MM.1S (cell line): ENCODE measurements around the gene CPA1.

Source experiments
- DNase-seq: peaks from one replicate; pipeline ENCODE4 v3.0.0-alpha.2; 2015
- H2AFZ ChIP-seq: fragments of 300-600 bp; sonication (generic); 2 replicates; pipeline ENCODE4 v1.6.0; 2016; ENCODE audit warnings: antibody characterized with exemption, low read length
- H3F3A ChIP-seq: fragments of 300-600 bp; sonication (generic); 2 replicates; pipeline ENCODE4 v1.6.1; 2016; ENCODE audit warnings: mild to moderate bottlenecking, antibody characterized with exemption, low read length, moderate library complexity, mixed read lengths; ENCODE audit not compliant: insufficient read depth
- H3K27ac ChIP-seq: fragments of 300-600 bp; sonication (generic); 2 replicates; pipeline ENCODE4 v1.5.1; 2016; ENCODE audit warnings: mild to moderate bottlenecking, low read length
- H3K27me3 ChIP-seq: fragments of 300-600 bp; sonication (generic); replicated peaks from 2 replicates; pipeline ENCODE4 v1.6.0; 2016; ENCODE audit warnings: low read length; ENCODE audit not compliant: insufficient read depth
- H3K36me3 ChIP-seq: fragments of 300-600 bp; sonication (generic); replicated peaks from 2 replicates; pipeline ENCODE4 v1.6.1; 2016; ENCODE audit warnings: mild to moderate bottlenecking, low read length, mixed read lengths; ENCODE audit not compliant: insufficient read depth
- H3K4me1 ChIP-seq: fragments of 300-600 bp; sonication (generic); 2 replicates; pipeline ENCODE4 v1.6.1; 2016; ENCODE audit warnings: low read length, mixed read lengths
- H3K4me2 ChIP-seq: fragments of 300-600 bp; sonication (generic); 2 replicates; pipeline ENCODE4 v1.6.0; 2016; ENCODE audit warnings: low read depth, low read length
- H3K4me3 ChIP-seq: fragments of 300-600 bp; sonication (generic); 2 replicates; pipeline ENCODE4 v1.5.1; 2016; ENCODE audit warnings: low read length, mixed read lengths
- H3K79me2 ChIP-seq: fragments of 300-600 bp; sonication (generic); 2 replicates; pipeline ENCODE4 v1.6.1; 2016; ENCODE audit warnings: mixed run types, low read length, mixed read lengths
- H3K9ac ChIP-seq: fragments of 300-600 bp; sonication (generic); 2 replicates; pipeline ENCODE4 v1.6.1; 2016; ENCODE audit warnings: low read length, mixed read lengths
- H3K9me2 ChIP-seq: fragments of 300-600 bp; sonication (generic); replicated peaks from 2 replicates; pipeline ENCODE4 v1.6.1; 2016; ENCODE audit warnings: mild to moderate bottlenecking, low read length, mixed read lengths; ENCODE audit not compliant: insufficient read depth
- H3K9me3 ChIP-seq: fragments of 300-600 bp; sonication (generic); replicated peaks from 2 replicates; pipeline ENCODE4 v1.6.1; 2016; ENCODE audit warnings: mild to moderate bottlenecking, low read length, mixed read lengths; ENCODE audit not compliant: insufficient read depth
- H4K20me1 ChIP-seq: fragments of 300-600 bp; sonication (generic); 2 replicates; pipeline ENCODE4 v1.6.1; 2016; ENCODE audit warnings: mild to moderate bottlenecking, low read length, moderate library complexity, mixed read lengths; ENCODE audit not compliant: insufficient read depth
- EZH2 ChIP-seq: fragments of 300-600 bp; sonication (generic); optimal IDR thresholded peaks from 2 replicates; pipeline ENCODE3; 2017; ENCODE audit warnings: low read depth, mild to moderate bottlenecking, antibody characterized with exemption, low read length, mixed read lengths
- EZH2phosphoT487 ChIP-seq: fragments of 300-600 bp; sonication (generic); IDR thresholded peaks from 2 replicates; pipeline ENCODE4 v1.6.1; 2018; ENCODE audit warnings: antibody characterized with exemption, low read length
- TF ChIP-seq, protein P1 (sequence below): fragments of 300-600 bp; sonication (generic); IDR thresholded peaks from 2 replicates; pipeline ENCODE4 v1.5.1; 2016; ENCODE audit warnings: antibody characterized with exemption, low read length, mixed read lengths

CPA1 gene

DNA sequence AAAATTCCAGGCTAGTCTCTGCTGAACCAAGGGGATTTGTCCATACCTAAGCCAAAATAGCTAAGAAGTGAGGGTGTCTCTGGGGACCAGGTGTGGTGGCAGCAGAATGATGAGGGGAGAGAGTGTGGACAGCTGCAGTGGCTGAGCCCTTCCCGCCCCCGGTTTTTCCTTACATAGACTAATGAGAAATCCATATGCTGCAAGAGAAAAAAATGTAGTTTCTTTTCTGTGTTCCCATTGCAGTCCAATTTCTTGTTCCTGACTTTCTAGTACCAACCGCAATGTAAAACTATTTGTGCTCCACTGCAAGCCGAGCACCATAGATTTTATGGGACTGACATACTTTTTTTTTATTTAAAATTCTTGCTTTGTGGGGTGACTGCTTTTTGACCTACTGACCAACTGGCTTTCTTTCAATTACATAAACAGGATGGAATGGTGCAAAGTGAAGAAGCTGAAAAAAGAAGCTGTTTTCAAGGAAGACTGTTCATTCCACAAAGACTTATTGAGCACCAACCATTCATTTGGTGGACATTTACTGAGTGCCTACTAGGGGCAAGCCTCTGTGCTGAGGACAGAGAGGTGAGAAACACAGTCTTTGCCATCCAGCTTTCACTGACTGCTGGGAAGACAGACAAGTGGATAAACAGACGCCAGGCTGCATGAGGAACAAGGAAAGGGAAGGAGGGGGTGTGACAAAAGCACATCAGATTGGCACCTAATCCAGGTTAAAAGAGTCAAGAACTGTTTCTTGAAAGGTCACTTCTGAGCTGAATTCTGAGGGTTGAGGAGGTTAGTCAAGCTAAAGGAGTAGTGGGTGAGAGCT, 50.8 kb downstream of the CPA1 start:
- Histone ChIP-seq H3K4me2 (no peak overlapping the region), H3F3A (no peaks in the 10 kb centered on the region), H3K27ac (no peak overlapping the region), H3K36me3 (no peaks in the 10 kb centered on the region), H4K20me1 (no peaks in the 10 kb centered on the region), H2AFZ (no peak overlapping the region), H3K9me3 (no peaks in the 10 kb centered on the region), H3K9me2 (no peaks in the 10 kb centered on the region), H3K79me2 (no peaks in the 10 kb centered on the region), H3K9ac (no peak overlapping the region), H3K4me3 (no peak overlapping the region), H3K4me1 (no peaks in the 10 kb centered on the region), H3K27me3 (no peaks in the 10 kb centered on the region)
- DNase-seq, result no peak
- TF ChIP-seq EZH2phosphoT487, result no peak
- TF ChIP-seq, protein P1, sequence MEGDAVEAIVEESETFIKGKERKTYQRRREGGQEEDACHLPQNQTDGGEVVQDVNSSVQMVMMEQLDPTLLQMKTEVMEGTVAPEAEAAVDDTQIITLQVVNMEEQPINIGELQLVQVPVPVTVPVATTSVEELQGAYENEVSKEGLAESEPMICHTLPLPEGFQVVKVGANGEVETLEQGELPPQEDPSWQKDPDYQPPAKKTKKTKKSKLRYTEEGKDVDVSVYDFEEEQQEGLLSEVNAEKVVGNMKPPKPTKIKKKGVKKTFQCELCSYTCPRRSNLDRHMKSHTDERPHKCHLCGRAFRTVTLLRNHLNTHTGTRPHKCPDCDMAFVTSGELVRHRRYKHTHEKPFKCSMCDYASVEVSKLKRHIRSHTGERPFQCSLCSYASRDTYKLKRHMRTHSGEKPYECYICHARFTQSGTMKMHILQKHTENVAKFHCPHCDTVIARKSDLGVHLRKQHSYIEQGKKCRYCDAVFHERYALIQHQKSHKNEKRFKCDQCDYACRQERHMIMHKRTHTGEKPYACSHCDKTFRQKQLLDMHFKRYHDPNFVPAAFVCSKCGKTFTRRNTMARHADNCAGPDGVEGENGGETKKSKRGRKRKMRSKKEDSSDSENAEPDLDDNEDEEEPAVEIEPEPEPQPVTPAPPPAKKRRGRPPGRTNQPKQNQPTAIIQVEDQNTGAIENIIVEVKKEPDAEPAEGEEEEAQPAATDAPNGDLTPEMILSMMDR, result no peak
- no peak for TF ChIP-seq EZH2

DNA sequence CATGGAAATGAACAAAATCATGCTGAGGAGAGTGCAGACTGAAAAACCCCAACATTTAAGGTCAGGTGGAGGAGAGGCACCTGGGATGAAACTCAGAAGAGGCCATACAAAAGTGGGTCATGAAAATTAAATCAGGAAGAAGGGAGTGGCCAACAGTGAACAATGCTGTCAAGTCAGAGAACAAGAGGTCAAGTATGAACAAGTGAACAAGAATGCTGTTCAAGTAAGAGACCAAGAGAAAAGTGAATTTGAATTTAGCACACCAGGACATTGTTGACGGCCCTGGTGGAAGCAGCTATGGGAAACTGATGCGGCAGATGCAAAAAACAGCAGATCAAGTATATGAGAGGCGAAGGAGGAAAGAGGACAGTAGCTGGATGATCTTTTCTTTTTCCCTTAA, 52.6 kb downstream of the CPA1 start:
- Histone ChIP-seq H3K4me1 (no peaks in the 10 kb centered on the region), H2AFZ (no peak overlapping the region), H4K20me1 (no peaks in the 10 kb centered on the region), H3K36me3 (no peaks in the 10 kb centered on the region), H3K9ac (no peak overlapping the region), H3K4me2 (no peak overlapping the region), H3K27me3 (no peaks in the 10 kb centered on the region), H3K4me3 (no peak overlapping the region), H3K79me2 (no peaks in the 10 kb centered on the region), H3K9me3 (no peaks in the 10 kb centered on the region), H3K9me2 (no peaks in the 10 kb centered on the region), H3K27ac (no peak overlapping the region), H3F3A (no peaks in the 10 kb centered on the region)
- TF ChIP-seq EZH2 (no peak), EZH2phosphoT487 (no peak)
- TF ChIP-seq, protein P1, result no peak
- DNase-seq, result no peak

DNA sequence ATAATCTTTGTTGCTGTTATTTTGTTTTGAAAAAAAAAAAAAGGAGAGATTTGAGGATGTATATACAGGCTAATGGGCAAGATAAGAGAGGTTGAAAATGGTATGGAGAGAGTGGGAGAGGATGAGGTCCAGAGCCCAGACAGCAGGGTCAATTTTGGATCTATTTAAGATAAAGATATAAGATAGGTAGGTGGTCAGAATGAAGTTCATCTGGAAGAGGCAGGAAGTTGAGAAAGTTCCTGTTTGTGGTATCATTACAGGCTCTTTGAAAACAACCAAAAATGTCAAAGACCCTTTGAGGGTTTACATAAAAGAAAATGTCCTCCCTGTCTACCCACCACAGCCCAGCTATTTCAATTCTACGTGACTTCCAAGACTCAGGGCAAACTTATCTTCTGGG, 53.0 kb downstream of the CPA1 start:
- H3K9ac ChIP-seq, result no peak overlapping the region
- H3K27ac ChIP-seq, result no peak overlapping the region
- H2AFZ ChIP-seq, result no peak overlapping the region
- H3K4me3 ChIP-seq, result no peak overlapping the region
- no peak for DNase-seq
- no peaks in the 10 kb centered on the region for H3K9me3 ChIP-seq
- no peaks in the 10 kb centered on the region for H3K9me2 ChIP-seq
- no peaks in the 10 kb centered on the region for H4K20me1 ChIP-seq
- no peak for TF ChIP-seq EZH2phosphoT487
- TF ChIP-seq, protein P1, result no peak
- TF ChIP-seq EZH2, result no peak
- H3K79me2 ChIP-seq, result no peaks in the 10 kb centered on the region
- H3K4me1 ChIP-seq, result no peaks in the 10 kb centered on the region
- no peaks in the 10 kb centered on the region for H3K36me3 ChIP-seq
- no peaks in the 10 kb centered on the region for H3K27me3 ChIP-seq
- H3K4me2 ChIP-seq, result no peak overlapping the region
- H3F3A ChIP-seq, result no peaks in the 10 kb centered on the region
